Left forelimb (tissue), 1 donor: ENCODE data around the gene MLH1.

Experiments used
- DNase-seq: peaks from one replicate; pipeline ENCODE4 v3.0.0-alpha.2; 2018; ENCODE audit warnings: low spot score

Gene MLH1

GRCh38 chr3:37094636-37095035 is 101.3 kb downstream of the MLH1 start:
- no peak for DNase-seq

- DNase-seq = no peak
Measured at GRCh38 chr3:37096288-37096687, 103.0 kb downstream of the MLH1 start.

GRCh38 chr3:37096975-37097374 is 103.7 kb downstream of the MLH1 start:
- no peak for DNase-seq

- no peak for DNase-seq
Measured at GRCh38 chr3:37097776-37098175, 104.5 kb downstream of the MLH1 start.

- no peak for DNase-seq
Measured at GRCh38 chr3:37098884-37099283, 105.6 kb downstream of the MLH1 start.

GRCh38 chr3:37099469-37099868 is 106.2 kb downstream of the MLH1 start:
- no peak for DNase-seq

- DNase-seq = no peak
Measured at GRCh38 chr3:37100411-37100810, 107.1 kb downstream of the MLH1 start.
